ENCODE results near the gene PTCH2.

Gene PTCH2

GRCh38 chr1:44820328-44821239 lies 22.5 kb downstream of the PTCH2 start (continued):
- TF ChIP-seq ZBTB10 (tag by site-specific recombination; IDR thresholded peaks at IDR 0.05) (peak; percentile 52; the same call in 1 of the 2 replicates), ZNF23 (tag by site-specific recombination; IDR thresholded peaks at IDR 0.05; ENCODE audit: borderline replicate concordance) (no peak), ZNF350 (tag by site-specific recombination; IDR thresholded peaks at IDR 0.05) (no peak), ZNF146 (tag by site-specific recombination; IDR thresholded peaks at IDR 0.05) (no peak), ZNF449 (tag by site-specific recombination; IDR thresholded peaks at IDR 0.05) (no peak), ZNF211 (tag by site-specific recombination; IDR thresholded peaks at IDR 0.05; ENCODE audit: low read depth) (no peak), ZNF792 (tag by site-specific recombination; IDR thresholded peaks at IDR 0.05) (no peak), TSHZ1 (tag by site-specific recombination; IDR thresholded peaks at IDR 0.05; ENCODE audit: borderline replicate concordance) (no peak), ZNF341 (tag by site-specific recombination; IDR thresholded peaks at IDR 0.05; ENCODE audit: low read depth) (peak; percentile 69), ZBTB17 (tag by site-specific recombination; IDR thresholded peaks at IDR 0.05) (no peak), INSM2 (tag by site-specific recombination; IDR thresholded peaks at IDR 0.05) (no peak), OSR2 (tag by site-specific recombination; IDR thresholded peaks at IDR 0.05) (no peak), ZNF140 (tag by site-specific recombination; IDR thresholded peaks at IDR 0.05) (no peak), ZNF513 (tag by site-specific recombination; IDR thresholded peaks at IDR 0.05) (0 out of 2 replicates have a peak, but pooled peaks have one; percentile 22), ZNF514 (tag by site-specific recombination; IDR thresholded peaks at IDR 0.05) (no peak), KLF16 (tag by site-specific recombination; IDR thresholded peaks at IDR 0.05) (peak; percentile 12; the same call in 1 of the 2 replicates), PRDM2 (tag by site-specific recombination; IDR thresholded peaks at IDR 0.05; ENCODE audit: borderline replicate concordance) (no peak), ZBTB20 (tag by site-specific recombination; IDR thresholded peaks at IDR 0.05) (0 out of 2 replicates have a peak, but pooled peaks have one; percentile 5), ZFP41 (tag by site-specific recombination; IDR thresholded peaks at IDR 0.05; ENCODE audit: borderline replicate concordance) (no peak), ZBTB21 (tag by site-specific recombination; IDR thresholded peaks at IDR 0.05) (no peak)

All from HEK293 (cell line).